ENCODE measurements around the gene TBKBP1.

GRCh38 chr17:47703671-47704070, 9.7 kb downstream of the TBKBP1 start:
- TF ChIP-seq CTCF (IDR thresholded peaks at IDR 0.05) (no peak), POLR2A (IDR thresholded peaks at IDR 0.05) (no peak), EP300 (IDR thresholded peaks at IDR 0.05) (no peak)

All from ovary (tissue), 3 donors.